HG02763 (cell line): ENCODE results near the gene IL6ST.
"Not testable (repeated sequence)": the region's sequence is repeated elsewhere in the genome, so short reads cannot be mapped to it uniquely, and the experiment has no call there.

ENCODE experiments used
- ATAC-seq: cut with Tn5 transposase; IDR thresholded peaks from one replicate; pipeline ENCODE4 v1.9.1; 2021; ENCODE audit warnings: mild to moderate bottlenecking, moderate library complexity; ENCODE audit not compliant: unreplicated experiment

The IL6ST gene

DNA sequence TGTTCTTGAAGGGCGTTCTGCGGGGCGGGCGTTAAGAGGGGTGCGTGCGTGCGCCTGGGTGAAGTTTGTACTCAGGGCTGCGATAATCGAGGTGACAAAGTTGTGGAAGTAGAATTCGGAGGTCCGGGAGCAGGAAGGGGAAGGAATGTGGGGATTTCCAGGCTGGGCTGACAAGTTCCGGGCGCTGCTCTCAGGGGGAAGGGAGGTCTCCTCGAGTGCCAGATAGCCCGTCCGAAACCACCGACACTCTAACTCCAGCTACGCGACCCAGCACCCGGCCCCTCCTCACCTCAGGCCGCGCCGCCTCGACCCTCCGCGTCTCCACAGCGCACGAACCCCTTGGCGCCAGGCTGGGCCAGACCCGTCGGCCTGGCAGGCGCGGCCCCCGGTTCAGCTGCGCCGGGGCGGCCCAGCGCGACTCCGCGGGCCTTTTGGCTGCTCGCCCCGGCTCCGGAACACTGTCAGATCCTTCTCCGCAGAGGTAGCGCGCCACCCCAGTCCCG, at the start of gene IL6ST:
Gene IL6ST, minus strand, starts transcription at position 469 of the 503 bp plus-strand sequence. CDS start 18,685 bp downstream, outside the sequence.
- ATAC-seq = peak; percentile 38

DNA sequence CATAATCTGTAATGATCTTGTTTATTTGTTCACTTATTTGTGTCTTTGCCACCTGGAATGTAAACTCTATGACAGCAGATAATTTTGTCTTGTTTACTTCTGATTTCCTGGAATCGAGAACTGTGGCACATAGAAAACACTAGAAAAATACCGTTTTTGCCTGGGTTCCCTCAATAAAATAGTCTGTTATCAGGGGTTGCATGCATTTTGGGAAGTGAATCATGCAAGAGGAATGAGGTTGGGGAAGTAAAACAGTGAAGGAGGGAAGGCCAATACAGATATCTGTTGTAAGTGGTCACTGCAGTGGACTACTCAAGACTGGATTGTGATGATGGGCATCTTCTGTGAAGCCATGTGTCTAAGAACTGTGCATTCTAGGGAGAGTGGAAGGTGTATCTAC, 45.2 kb upstream of the IL6ST start:
- no peak for ATAC-seq

DNA sequence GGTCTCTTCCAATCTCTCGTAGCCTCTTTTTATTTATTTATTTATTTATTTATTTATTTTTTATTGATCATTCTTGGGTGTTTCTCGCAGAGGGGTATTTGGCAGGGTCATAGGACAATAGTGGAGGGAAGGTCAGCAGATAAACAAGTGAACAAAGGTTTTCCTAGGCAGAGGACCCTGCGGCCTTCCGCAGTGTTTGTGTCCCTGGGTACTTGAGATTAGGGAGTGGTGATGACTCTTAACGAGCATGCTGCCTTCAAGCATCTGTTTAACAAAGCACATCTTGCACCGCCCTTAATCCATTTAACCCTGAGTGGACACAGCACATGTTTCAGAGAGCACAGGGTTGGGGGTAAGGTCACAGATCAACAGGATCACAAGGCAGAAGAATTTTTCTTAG, 43.4 kb upstream of the IL6ST start:
- not testable (repeated sequence) for ATAC-seq

DNA sequence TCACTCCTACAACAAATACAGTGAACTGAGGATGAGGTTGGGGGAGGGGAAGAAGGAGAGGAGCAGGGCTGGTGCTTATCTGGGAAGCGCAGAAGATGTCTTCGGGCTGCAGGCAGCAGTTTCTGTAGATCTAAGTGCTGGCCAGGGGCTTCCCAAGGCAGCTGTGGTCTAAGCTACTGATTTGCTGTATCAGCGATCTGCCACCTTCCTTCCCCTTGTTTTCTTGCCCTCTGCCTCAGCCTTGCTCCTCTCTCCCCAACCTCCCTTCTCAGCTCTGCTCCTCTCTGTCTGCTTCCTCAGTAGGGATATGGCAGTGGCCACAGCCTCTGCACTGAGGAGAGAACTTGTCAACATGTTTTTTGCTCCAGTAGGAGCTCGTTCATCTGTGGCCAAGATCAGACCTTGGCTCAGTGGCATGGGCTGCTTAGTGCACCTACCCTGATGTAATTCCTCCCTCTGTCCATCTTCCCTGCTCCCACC, 42.8 kb upstream of the IL6ST start:
- no peak for ATAC-seq

DNA sequence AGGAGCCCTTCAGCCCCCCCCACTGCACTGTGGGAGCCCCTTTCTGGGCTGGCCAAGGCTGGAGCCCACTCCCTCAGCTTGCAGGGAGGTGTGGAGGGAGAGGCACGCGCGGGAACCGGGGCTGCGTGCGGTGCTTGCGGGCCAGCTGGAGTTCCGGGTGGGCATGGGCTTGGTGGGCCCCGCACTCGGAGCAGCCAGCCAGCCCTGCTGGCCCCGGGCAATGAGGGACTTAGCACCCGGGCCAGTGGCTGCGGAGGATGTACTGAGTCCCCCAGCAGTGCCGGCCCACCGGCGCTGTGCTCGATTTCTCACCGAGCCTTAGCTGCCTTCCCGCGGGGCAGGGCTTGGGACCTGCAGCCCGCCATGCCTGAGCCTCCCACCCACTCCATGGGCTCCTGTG, 40.6 kb upstream of the IL6ST start:
- ATAC-seq = not testable (repeated sequence)

DNA sequence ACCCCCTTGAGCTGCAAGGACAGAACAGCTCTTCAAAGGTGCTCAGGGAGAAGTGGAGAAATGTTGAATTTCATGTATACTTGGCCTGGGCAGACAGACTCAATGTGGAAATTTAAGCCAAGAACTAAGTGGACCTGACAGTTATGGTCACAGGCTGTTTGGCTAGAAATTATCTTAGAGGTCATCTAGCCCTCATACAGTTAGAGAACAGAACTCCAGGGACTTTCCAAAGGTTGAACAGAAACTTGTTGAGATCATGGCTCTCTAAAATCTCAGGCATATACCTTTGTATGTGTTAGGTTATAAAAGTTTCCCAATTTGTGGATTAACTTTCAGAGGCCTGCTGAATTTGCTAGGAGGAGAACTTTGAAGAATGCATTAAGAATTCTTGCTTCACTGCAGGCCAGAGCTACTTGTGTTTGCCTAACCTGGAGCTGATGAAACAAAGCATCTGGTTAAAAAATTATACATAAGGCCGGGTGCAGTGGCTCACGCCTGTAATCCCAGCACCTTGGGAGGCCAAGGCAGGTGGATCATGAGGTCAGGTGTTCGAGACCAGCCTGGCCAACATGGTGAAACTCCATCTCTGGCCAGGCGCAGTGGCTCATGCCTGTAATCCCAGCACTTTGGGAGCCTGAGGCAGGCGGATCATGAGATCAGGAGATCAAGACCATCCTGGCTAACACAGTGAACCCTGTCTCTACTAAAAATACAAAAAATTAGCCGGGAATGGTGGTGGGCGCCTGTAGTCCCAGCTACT, 35.3 kb upstream of the IL6ST start:
- not testable (repeated sequence) for ATAC-seq

DNA sequence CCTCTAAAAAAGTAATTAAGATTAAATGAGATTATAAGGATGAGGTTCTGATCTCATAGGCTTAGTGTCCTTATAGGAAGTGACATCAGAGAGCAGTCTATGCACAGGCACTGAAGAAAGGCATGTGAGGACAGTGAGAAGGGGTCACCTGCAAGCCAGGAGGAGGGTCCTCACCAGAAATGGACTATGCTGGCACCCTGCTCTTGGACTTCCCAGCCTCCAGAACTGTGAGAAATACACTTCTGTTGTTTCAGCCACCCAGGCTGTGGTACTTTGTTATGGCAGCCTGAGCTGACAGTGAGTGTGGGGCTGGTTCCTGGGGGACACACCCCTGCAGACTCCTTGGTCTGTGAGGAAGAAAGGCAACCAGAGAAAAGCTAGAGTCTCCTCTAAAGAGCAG, 34.7 kb upstream of the IL6ST start:
- no peak for ATAC-seq

DNA sequence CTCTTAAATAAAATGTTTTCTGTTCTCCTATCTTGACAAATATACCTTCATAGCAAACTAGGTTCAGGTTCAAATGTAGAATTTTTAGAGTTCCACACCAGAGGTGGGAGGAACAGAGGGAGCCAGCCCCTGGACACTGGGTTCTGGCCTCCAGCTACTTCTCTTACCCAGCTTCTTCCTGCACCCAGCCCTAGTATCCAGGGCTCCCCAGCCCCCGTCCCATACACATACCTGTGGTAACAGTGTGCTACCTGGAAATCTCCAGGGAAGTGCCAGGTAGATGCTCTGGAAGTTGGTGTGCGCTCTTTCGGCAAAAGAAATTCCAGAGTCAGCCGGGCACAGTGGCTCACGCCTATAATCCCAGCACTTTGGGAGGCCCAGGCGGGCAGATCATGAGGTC, 33.9 kb upstream of the IL6ST start:
- no peak for ATAC-seq

DNA sequence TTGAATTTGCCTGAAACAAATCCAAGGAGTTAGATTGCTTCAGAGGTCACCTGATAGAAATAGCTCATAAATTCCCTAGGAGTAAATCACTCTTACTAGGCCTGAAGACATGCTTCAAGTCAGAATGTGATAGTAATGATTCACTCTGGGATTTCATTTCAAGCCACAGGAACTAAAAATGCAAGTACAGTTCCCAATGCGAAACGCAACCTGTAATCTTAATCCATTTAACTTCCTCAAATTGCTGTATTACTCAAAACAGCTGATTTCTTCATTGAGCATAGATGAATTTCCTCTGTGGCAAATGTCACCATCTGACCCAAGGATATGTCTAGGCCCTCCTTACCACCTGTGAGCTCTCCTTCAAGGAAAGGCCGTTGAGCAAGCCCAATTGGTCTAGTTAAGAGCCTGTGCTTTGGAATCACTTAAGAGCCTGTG, 32.1 kb upstream of the IL6ST start:
- ATAC-seq = peak; percentile 59

DNA sequence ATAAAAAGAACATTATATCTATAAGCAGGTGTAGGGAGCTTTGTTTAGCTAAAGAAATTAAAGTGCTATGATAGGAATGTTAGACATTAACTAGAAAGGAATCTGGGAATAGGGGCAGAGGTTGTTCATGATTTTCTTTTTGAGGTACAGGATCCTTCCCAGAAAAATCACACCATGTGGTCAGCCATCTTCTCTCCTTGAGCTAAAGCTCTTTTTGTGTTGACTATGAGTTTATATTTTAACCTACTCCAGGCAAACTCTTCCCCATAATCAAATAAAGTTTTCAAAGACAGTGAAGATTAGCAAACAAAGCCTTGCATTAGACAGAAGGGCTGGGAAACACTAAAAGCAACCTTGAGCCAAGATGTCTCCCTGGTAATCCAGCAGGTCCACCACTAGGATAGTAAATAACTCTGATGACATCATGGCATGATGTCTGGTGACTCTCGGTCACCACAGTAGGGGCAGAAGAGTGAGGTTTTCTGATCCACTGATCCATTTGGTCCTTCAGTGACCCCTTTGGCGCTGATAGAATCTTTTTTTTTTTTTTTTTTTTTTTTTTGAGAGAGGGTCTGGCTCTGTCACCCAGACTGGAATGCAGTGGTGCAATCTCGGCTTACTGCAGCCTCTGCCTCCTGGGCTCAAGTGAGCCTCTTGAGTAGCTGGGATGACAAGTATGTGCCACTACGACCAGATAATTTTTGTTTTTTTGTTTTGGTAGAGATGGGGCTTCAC, 30.6 kb upstream of the IL6ST start:
- no peak for ATAC-seq

DNA sequence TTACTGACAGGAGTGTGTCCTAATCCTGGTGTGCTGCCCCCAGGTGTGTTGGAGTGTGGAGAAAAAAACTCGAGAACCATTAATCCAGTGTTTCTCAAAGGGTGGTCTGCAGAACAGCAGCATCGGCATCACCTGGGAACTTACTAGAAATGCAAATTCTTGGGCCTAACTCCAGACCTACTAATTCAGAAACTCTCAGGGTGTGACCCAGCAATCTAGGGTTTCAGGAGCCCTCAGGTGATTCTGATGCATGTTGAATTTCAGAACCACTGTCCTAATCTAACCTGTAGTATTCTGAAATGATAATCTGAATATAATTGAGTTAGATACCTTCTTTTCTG, 30.0 kb upstream of the IL6ST start:
- no peak for ATAC-seq

DNA sequence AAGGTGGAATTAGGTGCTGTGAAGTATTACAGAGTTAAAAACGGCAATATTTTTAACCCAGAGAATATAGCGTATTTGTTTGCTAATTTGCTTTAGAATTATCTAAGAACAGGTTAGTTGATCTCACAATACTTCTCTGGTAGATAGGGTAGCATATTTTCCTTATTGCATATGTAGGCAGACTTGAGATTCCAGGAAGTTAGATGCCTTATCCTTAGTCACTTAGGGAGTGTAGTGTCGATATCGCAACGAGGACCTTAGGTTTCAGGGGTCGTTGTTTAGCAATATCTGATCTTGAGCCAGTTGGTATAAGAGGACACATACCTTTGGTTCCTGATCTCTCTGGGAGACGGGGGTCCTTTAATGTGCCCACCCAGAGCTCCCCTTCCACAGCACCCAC, 28.5 kb upstream of the IL6ST start:
- ATAC-seq = no peak

DNA sequence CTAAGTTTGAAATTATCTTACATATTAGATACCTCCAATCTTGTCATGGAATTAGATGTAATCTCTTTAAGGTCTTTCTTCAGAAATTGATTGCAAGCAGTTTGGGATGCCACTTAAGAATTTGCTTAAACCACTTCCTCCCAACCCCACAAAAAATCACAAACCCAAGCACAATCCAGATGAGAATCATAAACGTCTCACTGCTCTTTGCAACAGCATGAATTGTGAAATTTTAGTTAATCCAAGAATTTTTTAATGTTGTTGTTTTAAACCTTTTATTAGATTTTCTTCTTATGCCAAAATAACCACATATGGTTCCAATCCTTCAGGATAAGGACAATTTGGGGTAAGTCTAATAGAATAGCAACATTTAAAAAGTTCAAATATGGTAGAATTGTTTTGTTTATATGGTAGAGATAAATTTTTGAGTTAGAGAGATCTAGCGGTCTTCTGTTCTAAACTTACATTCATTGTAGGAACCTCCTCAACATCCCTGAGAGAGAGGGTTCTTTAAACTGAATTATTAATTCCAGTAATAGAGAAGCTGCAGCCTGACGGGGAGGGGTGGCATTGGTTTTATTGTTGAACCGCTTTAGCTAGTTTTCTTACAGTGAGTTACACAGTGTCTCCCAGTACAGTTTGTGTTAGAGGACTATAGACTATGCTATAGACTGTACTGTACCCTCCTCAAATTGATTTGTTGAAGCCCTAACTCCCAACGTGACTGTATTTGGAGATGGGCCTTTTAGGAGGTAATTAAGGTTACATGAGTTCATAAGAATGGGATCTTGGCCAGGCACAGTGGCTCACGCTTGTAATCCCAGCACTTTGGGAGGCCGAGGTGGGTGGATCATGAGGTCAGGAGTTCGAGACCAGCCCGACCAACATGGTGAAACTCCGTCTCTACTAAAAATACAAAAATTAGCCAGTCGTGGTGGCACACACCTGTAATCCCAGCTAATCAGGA, 24.8 kb upstream of the IL6ST start:
- no peak for ATAC-seq

DNA sequence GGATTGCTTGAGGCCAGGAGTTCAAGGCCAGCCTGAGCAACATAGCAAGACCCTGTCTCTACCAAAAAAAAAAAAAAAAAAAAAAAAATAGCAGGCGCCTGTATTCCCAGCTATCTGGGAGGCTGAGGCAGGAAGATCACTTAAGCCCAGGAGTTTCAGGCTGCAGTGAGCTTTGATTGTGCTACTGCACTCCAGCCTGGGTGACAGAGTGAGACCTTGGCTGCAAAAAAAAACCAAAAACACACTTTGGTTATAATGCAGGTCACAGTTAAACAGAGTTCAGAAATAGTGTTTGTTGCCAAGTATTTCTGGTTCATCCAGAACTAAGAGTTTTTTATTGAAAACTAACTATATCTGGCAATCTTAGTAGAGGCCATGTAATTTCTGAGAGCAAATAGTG, 24.1 kb upstream of the IL6ST start:
- no peak for ATAC-seq

DNA sequence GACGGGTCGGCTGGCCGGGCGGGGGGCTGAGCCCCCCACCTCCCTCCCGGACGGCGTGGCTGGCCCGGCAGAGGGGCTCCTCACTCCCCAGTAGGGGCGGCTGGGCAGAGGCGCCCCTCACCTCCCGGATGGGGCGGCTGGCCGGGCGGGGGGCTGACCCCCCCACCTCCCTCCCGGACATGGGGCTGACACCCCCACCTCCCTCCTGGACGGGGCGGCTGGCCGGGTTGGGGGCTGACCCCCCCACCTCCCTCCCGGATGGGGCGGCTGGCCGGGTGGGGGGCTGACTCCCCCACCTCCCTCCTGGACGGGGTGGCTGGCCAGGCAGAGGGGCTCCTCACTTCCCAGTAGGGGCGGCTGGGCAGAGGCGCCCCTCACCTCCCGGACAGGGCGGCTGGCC, 19.9 kb upstream of the IL6ST start:
- not testable (repeated sequence) for ATAC-seq

DNA sequence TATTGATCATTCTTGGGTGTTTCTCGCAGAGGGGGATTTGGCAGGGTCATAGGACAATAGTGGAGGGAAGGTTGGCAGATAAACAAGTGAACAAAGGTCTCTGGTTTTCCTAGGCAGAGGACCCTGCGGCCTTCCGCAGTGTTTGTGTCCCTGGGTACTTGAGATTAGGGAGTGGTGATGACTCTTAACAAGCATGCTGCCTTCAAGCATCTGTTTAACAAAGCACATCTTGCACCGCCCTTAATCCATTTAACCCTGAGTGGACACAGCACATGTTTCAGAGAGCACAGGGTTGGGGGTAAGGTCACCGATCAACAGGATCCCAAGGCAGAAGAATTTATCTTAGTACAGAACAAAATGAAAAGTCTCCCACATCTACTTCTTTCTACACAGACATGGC, 19.2 kb upstream of the IL6ST start:
- not testable (repeated sequence) for ATAC-seq

DNA sequence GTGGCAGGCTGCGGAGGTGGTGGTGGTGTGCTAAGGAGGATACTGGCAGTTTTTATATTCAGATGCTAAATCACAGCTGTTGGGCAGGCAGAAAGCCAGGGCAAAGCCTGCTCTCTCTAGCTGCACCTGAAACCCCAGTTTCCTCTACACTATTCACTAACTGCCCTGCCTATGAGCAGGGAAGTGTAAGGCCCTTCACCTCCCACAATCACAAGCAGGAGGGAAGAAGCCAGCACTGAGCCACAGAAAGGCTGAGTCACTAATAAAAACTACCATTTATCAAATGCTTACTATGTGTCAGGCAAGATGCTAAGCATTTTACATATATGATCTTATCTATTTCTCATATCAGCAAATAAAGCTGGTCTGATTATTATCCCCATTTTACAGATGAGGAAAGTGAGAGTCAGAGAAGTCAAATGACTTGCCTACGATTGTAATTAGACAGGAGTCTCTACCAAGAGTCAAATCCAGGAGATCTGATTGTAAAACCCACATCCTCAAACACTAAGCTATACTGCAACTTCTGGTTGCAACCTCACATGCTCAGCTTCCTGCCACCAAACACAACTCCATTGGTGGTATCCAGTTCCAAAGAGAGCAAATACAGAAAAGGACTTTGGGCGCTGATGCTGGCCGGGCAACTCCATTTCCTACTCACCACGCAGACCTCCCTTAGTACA, 17.7 kb upstream of the IL6ST start:
- ATAC-seq = no peak

DNA sequence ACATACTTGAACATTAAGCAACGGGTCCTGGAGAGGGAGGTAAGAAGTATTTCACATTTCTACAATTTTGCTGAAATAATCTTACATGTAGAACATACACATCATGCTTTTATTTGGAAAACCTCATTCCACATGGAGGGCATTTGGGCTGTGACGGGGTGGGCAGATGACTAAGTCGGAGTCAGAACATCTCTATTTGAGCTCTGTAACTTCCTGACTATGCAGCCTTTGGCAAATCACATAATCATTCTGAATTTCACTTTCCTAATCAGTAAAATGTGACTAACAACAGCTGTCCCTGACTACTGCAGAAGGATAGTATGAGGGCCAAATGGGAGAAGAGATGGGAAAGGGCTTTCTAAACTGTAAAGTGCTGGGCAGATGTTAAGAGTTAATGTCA, 17.1 kb upstream of the IL6ST start:
- ATAC-seq = no peak

DNA sequence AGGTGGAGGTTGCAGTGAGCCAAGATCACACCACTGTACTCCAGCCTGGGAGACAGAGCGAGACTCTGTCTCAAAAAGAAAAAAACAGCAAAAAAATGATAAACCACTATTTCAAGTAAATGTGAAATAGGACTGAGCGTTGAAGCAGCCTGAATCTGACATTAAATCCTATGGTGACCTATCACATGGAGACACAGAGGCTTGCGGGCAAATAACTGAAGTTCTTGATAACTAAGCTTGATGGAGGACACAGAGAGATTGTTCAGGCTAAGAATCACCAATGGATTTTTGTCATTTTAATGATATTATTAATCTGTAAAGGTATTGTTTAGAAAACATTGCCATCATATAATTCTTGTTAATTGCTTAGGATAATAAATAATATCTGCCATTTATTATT, 15.7 kb upstream of the IL6ST start:
- ATAC-seq = no peak

DNA sequence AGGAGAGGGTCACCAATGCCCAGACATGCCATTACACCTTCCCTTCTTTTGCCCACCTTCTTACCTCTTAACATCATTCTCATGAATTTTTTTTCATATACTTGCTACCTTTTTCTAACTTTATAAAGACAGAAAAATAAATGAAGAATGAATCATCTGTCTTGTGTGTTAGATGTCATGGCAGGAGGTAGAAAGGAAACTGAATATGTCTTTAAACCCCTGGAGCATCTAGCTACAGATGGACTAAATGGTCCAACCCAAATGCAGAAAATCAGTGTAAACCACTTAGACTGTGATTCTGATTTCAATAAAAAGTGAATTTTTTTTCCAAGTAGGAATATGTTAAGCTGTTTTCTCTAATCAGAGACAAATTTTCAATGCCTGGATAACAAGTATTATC, 11.8 kb upstream of the IL6ST start:
- no peak for ATAC-seq
